ENCODE data around the gene GARIN5B.

Gene GARIN5B

DNA sequence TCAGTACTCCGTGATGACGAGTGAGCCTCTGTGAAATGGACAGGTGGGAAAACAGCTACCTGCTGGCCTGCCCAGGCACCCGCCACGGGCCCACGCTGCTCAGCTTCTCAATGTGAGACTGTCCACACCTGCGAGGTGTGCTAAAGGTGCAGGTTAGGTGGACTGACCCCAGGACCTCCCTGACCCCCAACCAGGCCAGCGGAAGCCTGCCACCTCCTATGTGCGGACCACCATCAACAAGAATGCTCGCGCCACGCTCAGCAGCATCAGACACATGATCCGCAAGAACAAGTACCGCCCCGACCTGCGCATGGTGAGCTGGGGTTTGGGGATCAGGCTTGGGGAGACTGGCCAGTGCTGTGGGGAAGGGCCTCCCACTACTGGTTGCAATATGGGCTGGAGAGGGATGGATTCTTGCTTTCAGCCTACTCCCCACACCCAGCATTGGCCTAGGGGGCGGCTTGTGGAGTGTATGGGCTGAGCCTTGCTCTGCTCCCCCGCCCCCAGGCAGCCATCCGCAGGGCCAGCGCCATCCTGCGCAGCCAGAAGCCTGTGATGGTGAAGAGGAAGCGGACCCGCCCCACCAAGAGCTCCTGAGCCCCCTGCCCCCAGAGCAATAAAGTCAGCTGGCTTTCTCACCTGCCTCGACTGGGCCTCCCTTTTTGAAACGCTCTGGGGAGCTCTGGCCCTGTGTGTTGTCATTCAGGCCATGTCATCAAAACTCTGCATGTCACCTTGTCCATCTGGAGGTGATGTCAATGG, 24.9 kb upstream of the GARIN5B start:
- no peak for DNase-seq

- no peak for DNase-seq
These were observed 23.5 kb upstream of the GARIN5B start for GRCh38 chr19:55386493-55386971.

DNA sequence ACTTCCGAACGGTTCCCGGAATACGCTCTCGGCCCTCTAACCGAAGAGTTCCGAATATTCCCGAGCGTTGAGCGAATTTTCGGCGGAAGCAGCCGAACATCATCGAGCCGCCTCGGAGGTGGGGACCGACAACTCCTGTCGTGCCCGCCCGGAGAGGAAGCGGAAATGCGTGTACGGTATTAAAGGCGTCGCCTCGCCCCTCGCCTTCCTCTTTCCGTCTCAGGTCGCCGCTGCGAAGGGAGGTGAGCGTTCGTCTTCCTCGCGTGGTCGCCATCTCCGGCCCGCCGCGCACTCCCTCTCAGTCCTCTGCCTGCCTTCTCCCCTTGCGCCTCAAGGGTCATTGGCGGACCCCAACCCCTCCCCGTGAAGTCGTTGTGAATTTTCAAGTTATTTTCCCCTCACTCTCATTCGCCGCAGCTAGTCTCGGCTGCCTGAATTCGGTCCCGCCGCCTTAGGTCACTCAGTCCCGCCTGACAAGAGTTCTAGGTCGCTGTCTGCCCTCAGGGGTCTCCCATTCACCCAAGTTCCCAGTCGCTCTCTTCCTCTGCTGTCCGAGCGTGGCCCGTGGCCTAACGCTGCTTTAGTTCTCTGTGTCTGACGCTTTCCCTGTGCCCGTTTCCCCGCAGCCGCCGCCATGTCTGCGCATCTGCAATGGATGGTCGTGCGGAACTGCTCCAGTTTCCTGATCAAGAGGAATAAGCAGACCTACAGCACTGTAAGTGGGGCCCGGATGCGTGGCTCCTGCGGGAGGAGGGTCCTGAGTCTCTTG, 22.8 kb upstream of the GARIN5B start, which contains the start of gene RPL28:
RPL28 (plus strand) TSS at position 209 of the 769 bp plus-strand sequence; CDS start at position 635, 426 bp downstream.
- peak; percentile 94 for DNase-seq

DNA sequence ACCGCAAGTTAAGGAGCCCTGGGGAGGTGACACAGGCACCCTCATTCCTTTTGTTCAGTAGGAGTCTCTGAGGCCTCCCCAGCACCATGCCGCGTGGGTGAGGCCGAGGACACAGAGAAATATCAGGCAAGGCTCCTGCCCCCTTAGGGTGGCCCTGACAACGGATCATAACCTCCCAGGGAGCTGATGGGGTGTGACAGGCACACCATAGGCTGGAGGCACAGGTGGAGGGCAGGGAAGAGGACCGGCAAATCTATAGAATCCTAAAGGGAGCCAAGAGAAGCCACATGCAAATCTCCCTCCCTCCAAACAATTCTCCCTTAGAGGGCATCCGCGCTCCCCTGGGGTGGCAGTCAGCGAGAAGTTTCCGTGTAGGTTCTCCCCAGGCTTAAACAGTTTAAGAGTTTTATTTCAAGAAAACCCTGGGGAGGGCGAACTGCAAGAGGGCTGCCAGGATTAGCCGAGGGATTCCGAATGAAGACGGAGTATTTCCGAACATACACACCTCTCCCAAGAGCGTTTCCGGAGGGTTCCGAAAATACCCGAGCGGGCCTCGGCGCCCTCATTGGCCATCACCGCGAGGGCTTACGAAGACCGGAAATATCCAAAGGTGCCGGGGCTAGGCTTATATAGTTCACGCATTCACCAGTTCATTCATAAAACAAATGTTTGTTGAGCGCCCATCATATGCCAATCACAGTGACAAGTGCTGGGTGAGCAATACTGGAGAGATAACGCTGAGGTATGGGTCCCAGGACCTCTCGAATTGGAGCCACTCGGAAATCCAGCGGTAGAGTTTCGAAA, 22.1 kb upstream of the GARIN5B start:
- peak; percentile 87 for DNase-seq

DNA sequence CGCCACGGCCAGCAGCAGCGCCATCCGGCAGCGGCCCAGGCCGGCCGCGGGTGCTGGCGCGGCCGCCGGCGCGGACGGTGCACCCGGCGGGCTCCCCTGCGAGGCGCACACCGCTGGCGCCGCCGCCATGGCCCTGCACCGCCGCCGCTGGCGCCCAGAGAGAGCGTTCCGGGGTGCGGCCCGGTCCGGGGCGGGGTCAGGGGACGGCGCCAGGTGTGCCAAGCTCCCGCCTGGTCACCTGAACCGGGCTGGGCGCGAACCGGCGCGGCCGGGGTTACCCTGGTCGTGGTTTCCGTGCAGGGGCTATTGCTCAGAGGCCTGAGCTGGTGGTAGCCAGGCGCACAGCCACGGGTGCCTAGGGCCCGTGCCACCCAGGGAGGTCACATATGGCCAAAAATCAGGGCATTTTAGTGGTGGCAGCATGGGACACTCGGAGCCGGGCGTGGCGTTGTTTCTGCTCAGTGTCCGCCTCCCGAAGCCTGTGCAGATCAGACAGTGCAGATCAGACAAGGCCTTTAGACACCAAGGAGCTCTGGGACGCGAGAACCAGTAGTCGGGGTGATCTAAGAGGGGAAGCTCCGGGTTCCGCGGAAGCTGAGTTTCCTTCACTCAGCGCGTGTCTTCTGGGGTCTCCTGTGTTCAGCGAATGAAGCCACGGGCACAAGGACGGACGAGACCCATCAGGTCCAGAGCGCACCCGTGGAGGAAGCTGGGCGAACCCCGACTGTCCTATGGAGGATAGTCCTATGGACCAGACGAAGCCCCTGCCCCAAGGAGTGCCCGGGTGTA, 21.3 kb upstream of the GARIN5B start, which contains the start of gene TMEM238:
TMEM238 (minus strand) TSS at position 162 of the 789 bp plus-strand sequence; CDS start at position 129, 33 bp downstream.
- no peak for DNase-seq

- DNase-seq = peak; percentile 60
These were observed 20.4 kb upstream of the GARIN5B start for GRCh38 chr19:55383279-55384130.

DNA sequence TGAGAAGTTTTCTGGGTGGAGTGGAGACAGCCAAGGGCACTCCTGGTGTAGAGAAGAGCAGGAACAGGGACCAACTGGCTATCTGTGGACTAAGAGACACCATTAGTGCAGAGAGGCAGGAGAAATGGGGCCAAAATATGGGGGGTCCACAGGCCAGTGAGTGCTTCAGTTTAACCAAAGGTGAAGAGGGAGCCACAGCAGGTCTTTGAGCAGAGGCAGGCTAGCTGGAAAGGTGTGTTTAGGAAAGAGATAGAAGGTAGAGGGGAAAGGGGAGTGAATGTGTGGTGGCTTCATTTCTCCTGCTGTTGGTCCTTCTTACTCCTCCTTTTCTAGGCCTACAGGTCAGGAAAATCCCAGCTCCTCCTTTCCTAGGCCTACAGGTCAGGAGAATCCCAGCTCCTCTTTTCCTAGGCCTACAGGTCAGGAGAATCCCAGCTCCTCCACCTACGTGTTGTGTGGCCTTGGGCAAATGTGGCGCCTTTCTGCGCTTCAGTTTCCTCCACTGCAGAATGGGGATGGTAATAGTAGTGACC, 19.5 kb upstream of the GARIN5B start:
- no peak for DNase-seq

DNA sequence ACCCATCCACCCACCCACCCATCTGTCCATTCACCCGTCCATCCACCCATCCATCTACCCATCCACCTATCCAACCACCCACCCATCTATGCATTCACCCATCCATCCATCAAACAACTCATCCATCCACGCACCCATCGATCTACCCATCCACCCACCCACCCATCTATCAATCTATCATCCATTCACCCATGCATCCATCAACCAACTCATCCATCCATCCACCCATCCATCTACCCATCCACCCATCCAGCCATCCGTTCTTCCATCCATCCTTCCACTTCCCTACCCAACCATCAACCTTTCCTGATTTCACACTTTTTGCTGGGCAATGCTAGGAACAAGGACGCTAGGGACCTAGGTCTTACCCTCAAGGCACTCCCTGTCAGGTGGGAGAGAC, 19.0 kb upstream of the GARIN5B start:
- DNase-seq = no peak

DNA sequence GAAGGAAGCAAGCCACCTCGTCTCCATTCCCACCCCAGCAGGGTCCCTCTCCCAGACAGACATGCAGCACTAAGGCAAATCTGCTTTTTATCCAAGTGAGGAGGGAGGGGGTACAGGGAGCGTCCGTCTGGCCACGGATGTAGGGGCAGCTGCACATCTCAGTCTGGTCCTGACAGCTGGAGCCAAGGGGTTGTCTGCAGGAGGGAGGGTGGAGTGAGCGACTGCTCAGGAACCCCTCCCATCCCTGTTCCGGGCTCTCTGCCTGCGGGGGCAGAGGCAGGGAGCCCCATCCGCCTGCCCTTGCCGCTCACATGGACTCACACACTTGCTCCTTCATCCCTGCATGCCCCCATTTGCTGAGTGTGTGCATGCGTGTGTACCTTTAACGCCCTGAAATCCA, 16.1 kb upstream of the GARIN5B start:
- DNase-seq = no peak

- no peak for DNase-seq
These were observed 14.5 kb upstream of the GARIN5B start for GRCh38 chr19:55377356-55378131.

DNA sequence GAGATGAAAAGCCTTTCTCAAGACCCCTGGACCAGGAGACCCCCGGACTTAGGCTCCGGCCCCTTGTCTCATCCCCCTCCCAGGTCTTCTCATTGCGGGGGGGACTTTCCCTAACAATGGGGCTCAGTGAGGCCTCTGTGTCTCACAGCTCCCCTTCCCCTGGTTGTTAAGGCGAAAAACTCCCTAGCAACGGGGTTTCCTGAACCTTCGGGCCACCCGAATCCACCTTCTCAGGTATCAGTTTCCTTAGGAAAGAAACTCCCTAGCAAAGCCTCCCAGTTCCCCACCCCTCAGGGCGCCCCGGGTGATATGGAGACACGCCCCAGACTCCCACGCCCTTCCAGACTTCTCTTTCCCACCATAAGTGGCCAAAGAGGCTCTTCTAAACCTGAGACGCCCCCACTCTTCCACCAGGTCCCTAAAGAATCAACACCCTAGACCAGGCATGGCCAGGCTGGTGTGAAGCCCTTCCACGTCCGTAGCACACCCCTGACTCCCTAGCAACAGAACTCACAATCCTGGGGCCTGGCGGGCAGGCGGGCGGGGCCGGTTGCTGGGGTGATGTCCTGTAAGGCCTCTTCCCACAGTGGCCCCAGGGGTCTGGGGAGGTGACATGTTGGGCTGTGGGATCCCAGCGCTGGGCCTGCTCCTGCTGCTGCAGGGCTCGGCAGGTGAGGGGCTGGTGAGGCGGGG, 13.3 kb upstream of the GARIN5B start, which contains the start of gene TMEM190:
TMEM190 (plus strand) TSS at position 586 of the 693 bp plus-strand sequence; CDS start at position 614, 28 bp downstream.
- no peak for DNase-seq

- DNase-seq = no peak
These were observed 11.1 kb upstream of the GARIN5B start for GRCh38 chr19:55373993-55374757.

DNA sequence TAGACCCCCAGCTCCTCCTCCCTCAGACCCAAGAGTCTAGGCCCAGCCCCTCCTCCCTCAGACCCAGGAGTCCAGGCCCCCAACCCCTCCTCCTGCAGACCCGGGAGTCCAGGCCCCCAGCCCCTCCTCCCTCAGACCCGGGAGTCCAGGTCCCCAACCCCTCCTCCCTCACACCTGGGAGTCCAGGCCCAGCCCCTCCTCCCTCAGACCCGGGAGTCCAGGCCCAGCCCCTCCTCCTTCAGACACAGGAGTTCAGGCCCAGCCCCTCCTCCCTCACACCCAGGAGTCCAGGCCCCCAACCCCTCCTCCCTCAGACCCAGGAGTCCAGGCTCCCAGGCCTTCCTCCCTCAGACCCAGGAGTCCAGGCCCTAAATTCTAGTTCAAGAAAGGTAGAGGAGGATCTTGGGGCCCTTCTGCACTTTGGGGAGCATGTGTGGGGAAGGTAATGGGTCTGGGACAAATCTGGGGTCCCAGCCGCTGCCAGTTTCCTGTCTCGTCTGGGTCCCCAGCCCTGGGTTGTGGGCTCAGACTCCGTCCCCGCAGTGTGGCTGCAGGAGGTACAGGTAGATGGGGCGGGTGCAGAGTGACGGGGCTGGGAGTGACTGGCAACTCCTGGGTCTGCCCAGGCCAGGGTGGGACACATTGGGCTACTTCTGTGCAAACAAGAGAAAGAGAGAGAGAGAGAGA, 10.4 kb upstream of the GARIN5B start:
- no peak for DNase-seq

- no peak for DNase-seq
These were observed 9.4 kb upstream of the GARIN5B start for GRCh38 chr19:55372316-55373081.

GRCh38 chr19:55370305-55370988, 7.4 kb upstream of the GARIN5B start, which contains the start of gene IL11:
TSS of gene IL11 (minus strand) at chr19:55370463. CDS start at chr19:55370310, 153 bp downstream.
- no peak for DNase-seq

GRCh38 chr19:55369653-55370304, 6.7 kb upstream of the GARIN5B start:
- peak; percentile 35 for DNase-seq
